GM20431 (cell line): ENCODE measurements around the gene OR12D1.
"Not testable (repeated sequence)": the region's sequence is repeated elsewhere in the genome, so short reads cannot be mapped to it uniquely, and the experiment has no call there.

Experiments
- in situ Hi-C: fragments of 300-500 bp; cut with MseI, MboI; formaldehyde crosslinking; loops from one replicate; pipeline ENCODE4 v1.15.0; 2020; ENCODE audit warnings: low sequenced_read_pairs; ENCODE audit not compliant: unreplicated experiment

OR12D1 gene

DNA sequence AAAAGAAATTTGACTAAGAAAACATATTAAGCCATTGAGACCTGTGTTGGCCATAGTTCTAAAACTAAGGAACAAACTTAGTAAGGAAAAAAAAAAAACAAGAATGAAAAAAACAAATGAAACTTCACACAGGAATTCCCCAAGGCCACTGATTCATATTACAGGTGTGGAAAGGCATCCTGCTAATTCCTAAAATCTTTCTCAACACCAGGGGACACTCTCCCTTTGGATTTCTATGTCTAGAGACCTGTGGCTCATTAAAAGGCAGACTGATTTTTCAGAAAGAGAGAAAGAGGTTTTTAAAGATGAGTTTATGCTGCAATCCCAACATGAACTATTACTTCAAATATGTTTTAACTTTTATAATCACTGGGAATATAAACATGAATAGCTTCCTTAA lies at the start of gene OR12D1:
Gene OR12D1 (plus strand): TSS at position 341 of the 400 bp plus-strand sequence.
- in situ Hi-C loops = no loop called here

DNA sequence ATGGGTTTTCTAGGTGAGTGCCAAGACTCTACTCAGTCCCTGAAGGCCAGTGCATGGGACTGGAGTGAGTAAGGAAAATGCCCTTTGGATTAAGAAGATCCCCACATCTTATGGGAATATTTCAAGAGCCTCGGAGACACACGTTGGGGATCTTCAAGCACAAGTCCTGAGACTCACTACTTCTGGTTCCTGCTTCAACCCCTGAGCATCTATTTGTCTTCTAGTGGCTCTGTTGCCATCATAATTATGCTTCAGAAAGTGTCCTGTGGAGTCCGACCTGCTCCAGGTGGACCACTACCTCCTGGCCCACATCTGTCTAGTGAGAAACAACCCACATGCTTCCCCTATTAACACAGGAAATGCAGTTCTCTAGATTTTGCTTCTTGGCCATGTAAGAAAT lies 46.0 kb upstream of the OR12D1 start, which contains the start of gene OR5V1:
Gene OR5V1 (minus strand): TSS at position 101 of the 400 bp plus-strand sequence. CDS start 12,670 bp downstream, outside the sequence.
- in situ Hi-C loops = no loop called here

- in situ Hi-C loops = no loop called here
Observed at GRCh38 chr6:29375191-29375590, 39.5 kb upstream of the OR12D1 start, which contains the start of gene OR12D3. OR12D3 (minus strand) TSS chr6:29375291; CDS start chr6:29375287, 4 bp downstream.

- in situ Hi-C loops = no loop called here
Observed at GRCh38 chr6:29376003-29376402, 38.7 kb upstream of the OR12D1 start.

GRCh38 chr6:29388533-29388932 lies 26.2 kb upstream of the OR12D1 start:
- in situ Hi-C loops = no loop called here

DNA sequence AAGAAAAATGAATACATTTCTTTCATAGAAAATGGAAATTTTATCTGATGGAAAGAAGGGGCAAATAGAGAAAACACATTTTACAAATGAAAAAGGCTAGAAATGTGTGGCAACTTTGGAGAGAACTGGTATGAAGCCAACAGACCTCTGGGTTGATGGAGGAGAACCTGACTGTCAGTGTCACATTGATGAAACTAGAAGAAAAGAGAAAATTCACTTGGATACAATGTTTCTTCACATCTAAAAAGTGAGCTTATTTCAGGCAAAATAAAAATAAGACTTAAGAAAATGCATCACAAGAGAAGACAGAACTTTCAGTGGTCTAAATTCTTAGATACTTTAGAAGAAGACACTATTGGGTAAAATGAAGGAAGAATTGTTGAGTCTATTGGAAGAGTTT lies 19.4 kb upstream of the OR12D1 start, which contains the start of gene OR12D2:
Gene OR12D2 (plus strand): TSS at position 301 of the 400 bp plus-strand sequence. CDS start 1,069 bp downstream, outside the sequence.
- in situ Hi-C loops = no loop called here

DNA sequence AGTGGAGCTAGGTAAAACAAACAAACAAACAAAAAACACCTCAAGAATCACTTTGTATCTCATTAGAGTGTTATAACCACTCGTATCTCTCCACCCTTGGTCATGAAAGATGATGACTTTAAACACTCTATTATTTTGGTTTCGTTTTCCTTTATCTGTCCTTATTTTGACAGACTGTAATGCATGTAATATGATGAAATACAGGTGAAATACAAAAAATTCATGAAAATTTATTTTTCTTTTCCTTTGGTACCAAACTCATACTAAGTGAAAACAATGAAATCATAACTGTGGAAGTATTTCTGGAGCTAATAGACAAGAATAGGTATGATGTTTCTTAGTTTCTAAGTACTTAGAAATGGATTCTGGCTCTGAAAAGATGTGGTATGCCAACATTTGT lies 15.2 kb upstream of the OR12D1 start:
- in situ Hi-C loops = no loop called here

GRCh38 chr6:29403801-29404200 lies 10.9 kb upstream of the OR12D1 start:
- in situ Hi-C loops = no loop called here

DNA sequence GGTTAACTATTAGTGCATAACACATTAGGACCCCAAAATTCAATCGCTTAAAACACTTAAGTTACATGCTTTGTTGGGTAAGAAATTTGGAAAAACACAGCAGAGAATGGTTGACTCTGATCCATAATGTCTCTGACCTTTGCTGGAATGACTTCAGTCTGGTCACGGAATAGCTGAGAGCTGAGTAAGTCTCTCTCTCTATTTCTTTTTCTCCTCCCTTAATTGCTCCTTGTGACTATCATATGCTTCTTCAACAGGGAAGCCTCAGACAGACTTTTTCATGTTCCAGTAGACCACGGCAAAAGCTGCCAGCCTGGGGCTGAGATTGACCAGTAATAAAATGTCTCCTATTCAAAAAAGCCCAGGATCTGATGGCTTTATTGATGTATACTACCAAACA lies 4.8 kb downstream of the OR12D1 start:
- in situ Hi-C loops = no loop called here

- in situ Hi-C loops = no loop called here
Observed at GRCh38 chr6:29424168-29424567, 9.4 kb downstream of the OR12D1 start.

DNA sequence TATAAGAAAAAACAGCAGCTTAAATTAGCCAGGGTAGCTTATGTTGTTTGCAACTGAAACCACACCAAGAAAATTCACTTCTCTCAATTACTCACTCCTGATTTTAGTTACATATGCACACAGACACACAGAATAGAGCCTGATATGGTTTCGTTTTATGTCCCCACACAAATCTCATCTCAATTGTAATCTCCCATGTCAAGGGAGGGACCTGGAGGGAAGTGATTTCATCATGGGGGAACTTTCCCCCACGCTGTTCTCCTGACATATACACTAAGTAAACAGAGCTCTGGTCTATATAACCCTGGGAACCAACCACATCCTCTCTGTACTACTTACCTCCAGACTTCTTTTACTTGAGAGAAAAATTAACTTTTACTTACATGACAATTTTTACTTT lies 9.8 kb downstream of the OR12D1 start:
- in situ Hi-C loops = no loop called here

DNA sequence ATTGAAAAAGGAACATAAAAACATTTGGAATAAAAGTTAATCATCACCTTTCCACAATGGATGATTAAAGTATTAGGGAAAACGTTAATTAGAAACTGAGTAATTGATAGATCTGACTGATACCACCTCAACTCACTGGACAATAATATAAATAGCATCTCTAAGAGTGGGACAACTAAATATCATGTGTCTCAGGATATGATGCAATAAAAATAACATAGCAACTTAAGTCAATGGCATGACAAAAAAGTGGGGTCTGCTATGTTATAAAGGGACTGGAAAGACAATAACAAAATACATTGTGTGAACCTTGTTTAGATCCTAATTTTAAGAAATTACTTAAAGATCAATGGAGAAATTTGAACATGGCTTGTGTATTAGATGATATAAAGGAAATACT lies 10.3 kb downstream of the OR12D1 start:
- in situ Hi-C loops = no loop called here

GRCh38 chr6:29426654-29427053 lies 11.9 kb downstream of the OR12D1 start:
- in situ Hi-C loops = no loop called here

DNA sequence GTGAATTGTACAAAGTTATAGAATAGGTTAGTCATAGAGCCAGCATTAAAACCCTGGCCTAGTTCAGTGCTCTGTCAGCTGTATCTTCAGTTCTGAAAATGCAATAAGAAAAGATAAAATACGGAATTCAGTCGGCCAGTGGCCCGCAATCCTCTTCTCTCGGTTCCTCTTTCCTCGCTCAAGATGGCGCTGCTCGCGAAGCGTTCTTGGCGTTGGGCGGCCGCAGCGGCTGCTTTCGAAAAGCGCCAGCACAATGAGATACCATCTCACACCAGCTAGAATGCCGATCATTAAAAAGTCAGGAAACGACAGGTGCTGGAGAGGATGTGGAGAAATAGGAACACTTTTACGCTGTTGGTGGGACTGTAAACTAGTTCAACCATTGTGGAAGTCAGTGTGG lies 22.0 kb downstream of the OR12D1 start:
- in situ Hi-C loops = not testable (repeated sequence)

DNA sequence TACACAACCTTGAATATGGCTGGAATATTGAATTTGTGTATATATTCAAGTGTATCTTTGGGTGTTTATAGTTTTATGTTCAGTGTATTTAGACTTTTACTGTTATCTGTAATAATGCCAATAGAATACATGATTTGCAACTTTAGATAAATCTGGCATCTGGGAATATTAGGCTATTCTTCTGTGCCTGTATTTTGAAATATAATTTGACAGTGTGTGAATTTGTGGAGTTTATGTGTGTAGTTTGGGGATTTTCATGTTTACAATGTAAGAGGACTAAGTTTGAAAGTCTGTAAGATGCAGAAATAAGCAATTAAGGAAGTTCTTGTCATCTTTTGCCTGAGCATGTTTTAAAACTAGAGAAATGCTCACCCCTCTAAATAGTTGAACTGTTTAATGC lies 24.3 kb downstream of the OR12D1 start, which contains the start of gene OR10C1:
Gene OR10C1 (plus strand): TSS at position 301 of the 400 bp plus-strand sequence. CDS start 710 bp downstream, outside the sequence.
- in situ Hi-C loops = no loop called here

DNA sequence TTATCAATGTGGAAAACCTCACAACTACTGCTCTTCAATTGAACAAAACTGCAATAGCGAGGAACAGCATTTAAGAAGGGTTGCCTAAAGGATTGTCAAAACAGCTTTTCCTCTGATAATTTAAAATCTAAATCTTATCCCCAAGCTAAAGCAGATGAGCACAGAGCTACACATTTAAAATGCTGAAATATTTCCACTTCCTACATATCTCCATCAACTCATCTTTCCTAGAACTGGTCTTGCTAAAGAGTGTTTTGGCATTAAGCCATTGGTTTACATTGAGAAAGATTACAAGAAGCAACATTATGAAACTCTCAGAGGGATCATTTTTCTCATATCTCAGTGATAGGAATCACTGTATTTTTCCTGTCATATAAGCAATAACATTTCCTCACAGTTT lies 28.0 kb downstream of the OR12D1 start:
- in situ Hi-C loops = no loop called here

DNA sequence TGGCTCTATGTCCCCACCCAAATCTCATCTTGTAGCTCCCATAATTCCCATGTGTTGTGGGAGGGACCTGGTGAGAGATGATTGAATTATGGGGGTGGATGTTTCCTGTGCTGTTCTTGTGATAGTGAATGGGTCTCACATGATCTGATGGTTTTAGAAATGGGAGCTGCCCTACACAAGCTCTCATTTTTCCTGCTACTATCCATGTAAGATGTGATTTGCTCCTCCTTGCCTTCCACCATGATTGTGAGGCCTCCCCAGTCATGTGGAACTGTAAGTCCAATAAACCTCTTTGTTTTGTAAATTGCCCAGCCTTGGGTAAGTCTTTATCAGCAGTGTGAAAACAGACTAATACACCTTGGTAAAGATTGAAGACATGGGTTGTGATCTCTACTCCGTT lies 29.3 kb downstream of the OR12D1 start:
- in situ Hi-C loops = not testable (repeated sequence)

DNA sequence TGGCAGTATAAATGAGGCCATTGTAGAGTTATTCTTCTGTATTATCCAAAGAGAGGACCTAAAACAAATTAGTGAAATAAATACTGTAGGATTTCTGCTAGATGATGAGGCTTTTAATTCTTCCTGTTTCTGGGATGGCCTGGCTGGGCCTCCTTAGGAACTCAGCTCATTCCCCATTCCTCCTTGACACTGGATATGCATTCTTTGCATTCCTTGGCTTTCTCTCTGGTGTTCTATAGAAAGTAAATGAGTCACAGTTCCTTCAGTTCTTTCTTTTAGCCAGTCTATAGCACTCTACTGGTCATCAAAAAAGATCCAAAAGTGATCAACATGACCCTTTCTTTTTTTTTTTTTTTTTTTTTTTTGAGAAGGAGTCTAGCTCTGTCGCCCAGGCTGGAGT lies 32.9 kb downstream of the OR12D1 start:
- in situ Hi-C loops = no loop called here

DNA sequence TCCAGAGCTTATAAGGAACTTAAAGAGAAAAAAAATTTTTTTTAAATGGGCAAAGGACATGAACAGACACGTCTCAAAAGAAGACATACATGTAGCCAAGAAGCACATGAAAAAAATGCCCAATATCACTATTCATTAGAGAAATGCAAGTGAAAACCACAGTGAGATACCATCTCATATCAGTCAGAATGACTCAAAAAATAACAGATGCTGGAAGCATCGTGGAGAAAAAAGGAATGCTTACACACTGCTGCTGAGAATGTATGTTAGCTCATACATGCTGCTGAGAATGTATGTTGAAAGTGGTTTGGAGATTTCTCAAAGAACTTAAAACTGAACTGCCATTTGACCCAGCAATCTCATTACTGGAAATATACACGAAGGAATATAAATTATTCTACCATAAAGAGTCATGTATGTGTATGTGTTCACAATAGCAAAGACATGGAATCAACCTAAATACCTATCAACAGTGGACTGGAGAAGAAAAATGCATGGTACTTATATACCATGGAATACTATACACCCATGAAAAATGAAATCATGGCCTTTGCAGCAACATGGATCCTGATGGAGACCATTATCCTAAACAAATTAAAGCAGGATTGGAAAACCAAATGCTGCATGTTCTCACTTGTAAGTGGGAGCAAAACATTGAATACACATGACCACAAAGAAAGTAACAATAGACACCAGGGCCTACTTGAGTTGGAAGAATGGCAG lies 36.9 kb downstream of the OR12D1 start:
- in situ Hi-C loops = no loop called here

DNA sequence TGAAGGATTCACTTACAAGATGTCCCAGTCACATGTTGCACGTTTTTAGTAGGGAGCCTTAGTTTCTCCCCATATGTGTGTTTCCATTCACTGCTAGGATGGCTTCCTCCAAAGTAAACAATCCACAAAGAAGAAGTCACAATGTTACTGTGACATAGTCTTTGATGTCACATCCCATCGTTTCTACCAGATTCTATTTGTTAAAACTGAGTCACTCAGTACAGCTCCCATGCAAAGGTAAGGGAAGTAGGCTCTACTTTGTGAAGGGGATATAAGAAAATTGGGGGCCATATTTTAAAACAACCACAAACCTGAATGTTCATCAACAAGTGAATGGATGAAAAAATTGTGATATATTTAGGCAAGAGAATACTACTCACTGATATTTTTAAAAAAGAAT lies 42.2 kb downstream of the OR12D1 start, which contains the start of the genes OR11A1 and OR2H1:
Gene OR11A1 (minus strand): TSS at position 101 of the 400 bp plus-strand sequence. CDS start 29,430 bp downstream, outside the sequence.
Gene OR2H1 (plus strand): TSS at position 185 of the 400 bp plus-strand sequence. CDS start 4,615 bp downstream, outside the sequence.
- in situ Hi-C loops = no loop called here

GRCh38 chr6:29461021-29461814 lies 46.5 kb downstream of the OR12D1 start:
- in situ Hi-C loops = no loop called here
